Thoracic aorta (tissue), 2 donors: Measurements from ENCODE around the gene CR1L. TPM values are rescaled to one million over a fixed set of nuclear protein-coding genes. Genes with fewer than 3 reads are reported as not detected.

Source experiments
- ATAC-seq: fragments of 150-250 bp; one replicate; pipeline ENCODE4 v1.8.0; 2017; ENCODE audit warnings: low read depth; ENCODE audit not compliant: insufficient number of reproducible peaks, low FRiP score
- DNase-seq: peaks from one replicate; pipeline ENCODE4 v3.0.0-alpha.2; 2020; ENCODE audit warnings: low spot score
- H3K27ac ChIP-seq, 2 donors: fragments of 200-600 bp; sonication (generic); 1 replicate in 1 of 2; 2 replicates in 1 of 2; pipeline ENCODE4 v1.5.1; 2016; ENCODE audit warnings: mild to moderate bottlenecking in 2 of 2, moderate library complexity in 2 of 2
- H3K27me3 ChIP-seq: fragments of 200-600 bp; sonication (generic); replicated peaks from 2 replicates; pipeline ENCODE4 v1.6.0; 2016; ENCODE audit warnings: mild to moderate bottlenecking; ENCODE audit not compliant: insufficient read depth
- H3K36me3 ChIP-seq: fragments of 200-600 bp; sonication (generic); one replicate; pipeline ENCODE4 v1.5.1; 2016
- H3K4me1 ChIP-seq, 2 donors: fragments of 200-600 bp; sonication (generic); 1 replicate in 1 of 2; 2 replicates in 1 of 2; pipeline versions ENCODE4 v1.5.1 to v1.6.0; 2016; ENCODE audit warnings: low read depth in 2 of 2, mild to moderate bottlenecking in 1 of 2; ENCODE audit not compliant: control insufficient read depth in 1 of 2
- H3K4me3 ChIP-seq: fragments of 200-600 bp; sonication (generic); 2 replicates; pipeline ENCODE4 v1.5.1; 2016; ENCODE audit warnings: mild to moderate bottlenecking
- H3K9me3 ChIP-seq: fragments of 200-600 bp; sonication (generic); 2 replicates; pipeline ENCODE4 v1.5.1; 2016
- CTCF ChIP-seq: fragments of 200-600 bp; sonication (generic); IDR thresholded peaks from one replicate; pipeline ENCODE4 v1.5.1; 2019; ENCODE audit warnings: antibody characterized with exemption
- total RNA-seq, 2 donors: library from RNA; depleted of rRNA; stranded (reverse); fragments of >200 nt; gene quantifications; one replicate each; pipeline versions ENCODE4 v1.1.0 to v1.2.3, GENCODE V29; 2016

Gene CR1L
- total RNA-seq, 2 donors from 2014 or later: not detected

GRCh38 chr1:207648334-207649209 lies 3.6 kb downstream of the CR1L start:
- no peaks in the 10 kb centered on the region for H3K36me3 ChIP-seq
- no peak for DNase-seq
- H3K4me1 ChIP-seq: peaks cover 3 to 6% of the 10 kb centered on the region in 2 donors
- H3K27ac ChIP-seq: no peak overlapping the region
- no peaks in the 10 kb centered on the region for H3K9me3 ChIP-seq
- no peak for ATAC-seq
- no peak for TF ChIP-seq CTCF
- no peak overlapping the region for H3K4me3 ChIP-seq
- H3K27me3 ChIP-seq: no peaks in the 10 kb centered on the region

GRCh38 chr1:207649210-207649753 lies 4.3 kb downstream of the CR1L start:
- no peaks in the 10 kb centered on the region for H3K36me3 ChIP-seq
- TF ChIP-seq CTCF: no peak
- H3K27me3 ChIP-seq: no peaks in the 10 kb centered on the region
- H3K4me3 ChIP-seq: no peak overlapping the region
- H3K9me3 ChIP-seq: no peaks in the 10 kb centered on the region
- DNase-seq: no peak
- H3K27ac ChIP-seq: no peak overlapping the region
- ATAC-seq: no peak
- H3K4me1 ChIP-seq: peaks cover 3 to 6% of the 10 kb centered on the region in 2 donors

GRCh38 chr1:207649865-207650580 lies 5.1 kb downstream of the CR1L start:
- TF ChIP-seq CTCF: no peak
- H3K4me3 ChIP-seq: no peak overlapping the region
- H3K27me3 ChIP-seq: no peaks in the 10 kb centered on the region
- DNase-seq (no peak), ATAC-seq (no peak)
- no peaks in the 10 kb centered on the region for H3K9me3 ChIP-seq
- no peaks in the 10 kb centered on the region for H3K36me3 ChIP-seq
- H3K4me1 ChIP-seq: peaks cover 0 to 6% of the 10 kb centered on the region in 2 donors
- no peak overlapping the region for H3K27ac ChIP-seq

- TF ChIP-seq CTCF: no peak
- ATAC-seq (no peak), DNase-seq (no peak)
- Histone ChIP-seq H3K4me3 (no peak overlapping the region), H3K9me3 (no peaks in the 10 kb centered on the region), H3K36me3 (no peaks in the 10 kb centered on the region), H3K27me3 (no peaks in the 10 kb centered on the region), H3K4me1 (no peaks in the 10 kb centered on the region), H3K27ac (no peak overlapping the region)
Measured at GRCh38 chr1:207651583-207651982, 6.7 kb downstream of the CR1L start.

- H3K4me1 ChIP-seq: no peaks in the 10 kb centered on the region
- TF ChIP-seq CTCF: no peak
- H3K27me3 ChIP-seq: no peaks in the 10 kb centered on the region
- DNase-seq (no peak), ATAC-seq (no peak)
- no peaks in the 10 kb centered on the region for H3K9me3 ChIP-seq
- H3K4me3 ChIP-seq: no peak overlapping the region
- H3K36me3 ChIP-seq: no peaks in the 10 kb centered on the region
- no peak overlapping the region for H3K27ac ChIP-seq
Measured at GRCh38 chr1:207654320-207654719, 9.4 kb downstream of the CR1L start.
